H1 (cell line): ENCODE data around the gene MGME1. TPM values are rescaled to one million over a fixed set of nuclear protein-coding genes. Genes with fewer than 3 reads are reported as not detected.

ENCODE experiments used
- CTCF ChIA-PET: fragments of 300-600 bp; sonication (Branson Sonifier 250); formaldehyde crosslinking; loops from one replicate; lab custom pipeline; 2021; ENCODE audit not compliant: partially characterized antibody; lab: Charles Lee
- POLR2A ChIA-PET: fragments of 300-600 bp; sonication (Branson Sonifier 250); formaldehyde crosslinking; loops from one replicate; lab custom pipeline; 2021; ENCODE audit warnings: inconsistent platforms; ENCODE audit not compliant: partially characterized antibody; lab: Charles Lee
- DNase-seq, 2 experiments: peaks; one replicate each; pipeline versions ENCODE4 v3.0.0 to v3.0.0-alpha.2; 2010 to 2022; ENCODE audit warnings: low spot score in 2 of 2, low read depth in 1 of 2, mixed read lengths in 1 of 2
- FAIRE-seq: peaks from 2 replicates; lab custom pipeline; 2011; peaks lifted over from hg19 to GRCh38; lab: Jason Lieb, UNC
- H2AFZ ChIP-seq: 2 replicates; pipeline ENCODE4 v1.8.1; 2012; ENCODE audit warnings: low read length, inconsistent platforms
- H2AK5ac ChIP-seq: 2 replicates; pipeline ENCODE4 v1.6.1; 2013; ENCODE audit warnings: low read depth, low read length
- H2BK120ac ChIP-seq: replicated peaks from 2 replicates; pipeline ENCODE3; 2013; ENCODE audit warnings: low read depth, low read length, inconsistent platforms
- H2BK12ac ChIP-seq: 2 replicates; pipeline ENCODE4 v1.6.1; 2013; ENCODE audit warnings: low read depth, low read length
- H2BK15ac ChIP-seq: 2 replicates; pipeline ENCODE4 v1.6.1; 2013; ENCODE audit warnings: low read length
- H2BK20ac ChIP-seq: 2 replicates; pipeline ENCODE4 v1.6.1; 2013; ENCODE audit warnings: low read length
- H2BK5ac ChIP-seq: 2 replicates; pipeline ENCODE4 v1.6.1; 2013; ENCODE audit warnings: low read depth, low read length
- H3K14ac ChIP-seq: 2 replicates; pipeline ENCODE4 v1.6.1; 2013; ENCODE audit warnings: inconsistent platforms; ENCODE audit not compliant: insufficient read length
- H3K18ac ChIP-seq: 2 replicates; pipeline ENCODE4 v1.6.1; 2013; ENCODE audit warnings: low read length; ENCODE audit errors: extremely low read depth
- H3K23ac ChIP-seq: 2 replicates; pipeline ENCODE4 v1.6.1; 2013; ENCODE audit warnings: inconsistent platforms; ENCODE audit not compliant: insufficient read length
- H3K23me2 ChIP-seq: 2 replicates; pipeline ENCODE4 v1.6.1; 2013; ENCODE audit warnings: low read depth, low read length
- H3K27ac ChIP-seq: 2 replicates; pipeline ENCODE4 v1.6.1; 2011; ENCODE audit warnings: low read depth, low read length, inconsistent platforms
- H3K27me3 ChIP-seq, 4 experiments: replicated peaks in 1 of 4; 1 replicate in 1 of 4; 2 replicates in 3 of 4; pipeline versions ENCODE4 v1.6.1 to v1.8.1; 2011 to 2013; ENCODE audit warnings: low read length in 3 of 4, mild to moderate bottlenecking in 3 of 4, inconsistent platforms in 2 of 4, mixed read lengths in 2 of 4, moderate library complexity in 1 of 4; ENCODE audit not compliant: control insufficient read depth in 3 of 4, insufficient read depth in 3 of 4; ENCODE audit errors: extremely low read depth in 1 of 4
- H3K36me3 ChIP-seq, 4 experiments: 2 replicates each; pipeline versions ENCODE4 v1.6.1 to v1.8.1; 2011 to 2013; ENCODE audit warnings: mild to moderate bottlenecking in 4 of 4, low read length in 3 of 4, moderate library complexity in 2 of 4, control low read depth in 1 of 4, inconsistent platforms in 1 of 4; ENCODE audit not compliant: insufficient read depth in 4 of 4, control insufficient read depth in 2 of 4
- H3K4ac ChIP-seq: replicated peaks from 2 replicates; pipeline ENCODE3; 2013; ENCODE audit warnings: low read length, low read depth, mixed read lengths, inconsistent platforms; ENCODE audit not compliant: insufficient read length
- H3K4me1 ChIP-seq, 4 experiments: replicated peaks in 1 of 4; 1 replicate in 1 of 4; 2 replicates in 3 of 4; pipeline versions ENCODE4 v1.6.1 to v1.8.1; 2011 to 2013; ENCODE audit warnings: low read length in 3 of 4, inconsistent platforms in 2 of 4, mixed read lengths in 1 of 4; ENCODE audit not compliant: insufficient read depth in 4 of 4, control insufficient read depth in 3 of 4
- H3K4me2 ChIP-seq, 2 experiments: 2 replicates each; pipeline versions ENCODE4 v1.6.1 to v1.8.1; 2011 to 2013; ENCODE audit warnings: low read depth in 2 of 2, low read length in 2 of 2, control low read depth in 1 of 2, inconsistent platforms in 1 of 2, mild to moderate bottlenecking in 1 of 2; ENCODE audit not compliant: insufficient read depth in 1 of 2
- H3K4me3 ChIP-seq, 4 experiments: fragments of 200-600, 300-600 bp in 1 of 4; sonication (generic), shearing (Covaris generic), sonication (Bioruptor Twin) in 1 of 4; 2 replicates each; pipeline versions ENCODE4 v1.5.1 to v1.8.1; 2011 to 2016; ENCODE audit warnings: low read length in 4 of 4, low read depth in 3 of 4, control low read depth in 2 of 4, inconsistent platforms in 2 of 4, mild to moderate bottlenecking in 2 of 4, mixed read lengths in 1 of 4, moderate library complexity in 1 of 4; ENCODE audit not compliant: insufficient read depth in 2 of 4; ENCODE audit errors: extremely low read depth in 1 of 4
- H3K56ac ChIP-seq: replicated peaks from 2 replicates; pipeline ENCODE3; 2013; ENCODE audit warnings: low read depth, mild to moderate bottlenecking, mixed read lengths, low read length, inconsistent platforms; ENCODE audit not compliant: insufficient read length
- H3K79me1 ChIP-seq: 2 replicates; pipeline ENCODE4 v1.6.1; 2013; ENCODE audit warnings: low read depth, low read length, control low read depth
- H3K79me2 ChIP-seq, 2 experiments: 2 replicates each; pipeline versions ENCODE4 v1.6.1 to v1.8.1; 2012 to 2013; ENCODE audit warnings: low read length in 2 of 2, mild to moderate bottlenecking in 2 of 2, inconsistent platforms in 1 of 2; ENCODE audit not compliant: insufficient read depth in 2 of 2, control insufficient read depth in 1 of 2
- H3K9ac ChIP-seq, 4 experiments: replicated peaks in 1 of 4; 1 replicate in 1 of 4; 2 replicates in 3 of 4; pipeline versions ENCODE4 v1.6.1 to v1.8.1; 2011 to 2013; ENCODE audit warnings: low read depth in 3 of 4, low read length in 3 of 4, control low read depth in 2 of 4, mild to moderate bottlenecking in 2 of 4, moderate library complexity in 2 of 4, inconsistent platforms in 1 of 4; ENCODE audit errors: extremely low read depth in 1 of 4
- H3K9me3 ChIP-seq, 2 experiments: 2 replicates each; pipeline versions ENCODE4 v1.6.1 to v1.8.1; 2012 to 2013; ENCODE audit warnings: mild to moderate bottlenecking in 2 of 2, moderate library complexity in 2 of 2, control low read depth in 1 of 2, inconsistent platforms in 1 of 2, low read depth in 1 of 2, low read length in 1 of 2, mixed read lengths in 1 of 2; ENCODE audit not compliant: insufficient read depth in 2 of 2
- H4K20me1 ChIP-seq, 2 experiments: replicated peaks in 1 of 2; 2 replicates each; pipeline versions ENCODE3 to v1.8.1; 2011 to 2013; ENCODE audit warnings: inconsistent platforms in 2 of 2, low read length in 2 of 2, mild to moderate bottlenecking in 1 of 2; ENCODE audit not compliant: insufficient read depth in 2 of 2, control insufficient read depth in 1 of 2
- H4K5ac ChIP-seq: 2 replicates; pipeline ENCODE4 v1.6.1; 2013; ENCODE audit warnings: low read length, low read depth, mixed read lengths, inconsistent platforms; ENCODE audit not compliant: insufficient read length
- H4K8ac ChIP-seq: 2 replicates; pipeline ENCODE4 v1.8.0; 2013; ENCODE audit warnings: mild to moderate bottlenecking, moderate library complexity, low read length, inconsistent platforms; ENCODE audit not compliant: insufficient read depth; ENCODE audit errors: extremely low read depth
- H4K91ac ChIP-seq: replicated peaks from 2 replicates; pipeline ENCODE3; 2013; ENCODE audit warnings: low read length, mixed read lengths, inconsistent platforms; ENCODE audit not compliant: insufficient read length
- BCL11A ChIP-seq, 2 experiments: IDR thresholded peaks; one replicate each; pipeline ENCODE4 v1.6.1; 2011; ENCODE audit warnings: low read depth in 2 of 2, low read length in 2 of 2, mild to moderate bottlenecking in 2 of 2
- CBX8 ChIP-seq: fragments of 300-800, 300-1000 bp; sonication (generic); IDR thresholded peaks from 2 replicates; pipeline ENCODE4 v1.7.1; 2016; ENCODE audit warnings: low read depth, low read length, borderline replicate concordance
- CHD2 ChIP-seq: IDR thresholded peaks from 2 replicates; pipeline ENCODE4 v1.6.1; 2012; ENCODE audit warnings: low read length, improper control_type of control experiment
- GTF2F1 ChIP-seq: IDR thresholded peaks from 2 replicates; pipeline ENCODE4 v1.6.1; 2012; ENCODE audit warnings: low read depth, low read length, improper control_type of control experiment, borderline replicate concordance
- KDM5A ChIP-seq: fragments of 200-600 bp; IDR thresholded peaks from 2 replicates; pipeline ENCODE4 v1.7.1; 2012; ENCODE audit warnings: mild to moderate bottlenecking, low read length, inconsistent platforms, mixed read lengths
- POLR2A ChIP-seq, 2 experiments: IDR thresholded peaks; 1 replicate in 1 of 2; 2 replicates in 1 of 2; pipeline ENCODE4 v1.6.1; 2011; ENCODE audit warnings: low read depth in 2 of 2, low read length in 2 of 2, mild to moderate bottlenecking in 2 of 2; ENCODE audit errors: control extremely low read depth in 1 of 2
- POLR2AphosphoS5 ChIP-seq: IDR thresholded peaks from 2 replicates; pipeline ENCODE4 v1.6.1; 2011; ENCODE audit warnings: low read depth, low read length
- POU5F1 ChIP-seq: IDR thresholded peaks from 2 replicates; pipeline ENCODE4 v1.6.1; 2011; ENCODE audit warnings: low read depth, mild to moderate bottlenecking, low read length, moderate library complexity
- RXRA ChIP-seq: IDR thresholded peaks from 2 replicates; pipeline ENCODE4 v1.6.1; 2011; ENCODE audit warnings: low read depth, mild to moderate bottlenecking, low read length, moderate library complexity; ENCODE audit not compliant: insufficient read depth
- TAF7 ChIP-seq: optimal IDR thresholded peaks from 2 replicates; pipeline ENCODE3; 2011; ENCODE audit warnings: low read depth, mild to moderate bottlenecking, inconsistent platforms, low read length, moderate library complexity, borderline replicate concordance
- TEAD4 ChIP-seq: IDR thresholded peaks from 2 replicates; pipeline ENCODE4 v1.6.1; 2012; ENCODE audit warnings: low read depth, low read length, inconsistent platforms, mixed read lengths
- WGBS, 2 experiments: shearing (Covaris generic) in 1 of 2; methylation state at CpG; one replicate each; pipeline versions ENCODE4 v1.1.6 to v1.1.7; 2013 to 2015; ENCODE audit warnings: low lambda C conversion rate in 2 of 2, mixed read lengths in 2 of 2, inconsistent platforms in 1 of 2, low coverage in 1 of 2, missing lambda C conversion rate in 1 of 2; ENCODE audit not compliant: insufficient replicate concordance in 2 of 2, insufficient coverage in 1 of 2, insufficient read length in 1 of 2; ENCODE audit errors: extremely low coverage in 1 of 2, missing lambda C conversion rate in 1 of 2; 5-methylcytosine and 5-hydroxymethylcytosine counted together
- polyA plus RNA-seq, 7 experiments: library from polyadenylated mRNA; depleted of rRNA in 3 of 7; stranded (reverse) in 5 of 7; unstranded in 2 of 7; fragments of >200 nt in 5 of 7; fragments of 200-250 nt in 2 of 7; gene quantifications; 1 replicate in 5 of 7; 2 replicates in 1 of 7; 4 replicates in 1 of 7; pipeline versions ENCODE4 v1.2.1 to v1.2.3, GENCODE V29; 2011 to 2013; ENCODE audit warnings: missing spikeins in 2 of 7, mixed read lengths in 2 of 7
- total RNA-seq: library from RNA; stranded (reverse); fragmentation: NEBNext Ultra II Directional; extraction: Animal tissue kit (Norgen Biotek cat#: 25700); gene quantifications from 2 replicates; pipeline ENCODE4 v1.2.1, GENCODE V29; 2021
- TF ChIP-seq, protein P1 (sequence below), 3 experiments: IDR thresholded peaks; 1 replicate in 2 of 3; 2 replicates in 1 of 3; pipeline versions ENCODE4 v1.5.1 to v1.6.1; 2011; ENCODE audit warnings: low read length in 3 of 3, mild to moderate bottlenecking in 3 of 3, inconsistent platforms in 2 of 3, low read depth in 1 of 3, moderate library complexity in 1 of 3; ENCODE audit not compliant: insufficient read depth in 1 of 3; ENCODE audit errors: control extremely low read depth in 1 of 3

MGME1 gene
- total and polyA plus RNA-seq, 2 of the 8 experiments (the other 6 are each of a cell fraction or from before 2014, with no cell fraction given): 27.7 to 59.0 TPM

- H4K8ac ChIP-seq: no peak overlapping the region
- POLR2A ChIA-PET: interaction anchor here (0.9 to 1.3 kb wide), 5 partner anchors 10 to 364 kb away, joined by 3 to 5 read pairs (median 3); no protein-coding TSS in a partner anchor
Measured at GRCh38 chr20:17936286-17936760, 32.5 kb upstream of the MGME1 start.

More at GRCh38 chr20:17936286-17936760, 32.5 kb upstream of the MGME1 start:
- H2AFZ ChIP-seq: no peak overlapping the region
- H3K79me2 ChIP-seq: no peaks in the 10 kb centered on the region
- no peak for DNase-seq
- TF ChIP-seq POU5F1 (no peak), GTF2F1 (no peak), CBX8 (no peak), POLR2AphosphoS5 (no peak), RXRA (no peak), CHD2 (no peak), KDM5A (no peak), TAF7 (no peak), BCL11A (IDR thresholded peaks at IDR 0.05; ENCODE audit: low read depth in 2 of 2, low read length in 2 of 2) (no peak), POLR2A (IDR thresholded peaks at IDR 0.05; ENCODE audit: control extremely low read depth in 1 of 2, low read depth in 2 of 2, low read length in 2 of 2) (no peak), TEAD4 (no peak)
- TF ChIP-seq, protein P1, sequence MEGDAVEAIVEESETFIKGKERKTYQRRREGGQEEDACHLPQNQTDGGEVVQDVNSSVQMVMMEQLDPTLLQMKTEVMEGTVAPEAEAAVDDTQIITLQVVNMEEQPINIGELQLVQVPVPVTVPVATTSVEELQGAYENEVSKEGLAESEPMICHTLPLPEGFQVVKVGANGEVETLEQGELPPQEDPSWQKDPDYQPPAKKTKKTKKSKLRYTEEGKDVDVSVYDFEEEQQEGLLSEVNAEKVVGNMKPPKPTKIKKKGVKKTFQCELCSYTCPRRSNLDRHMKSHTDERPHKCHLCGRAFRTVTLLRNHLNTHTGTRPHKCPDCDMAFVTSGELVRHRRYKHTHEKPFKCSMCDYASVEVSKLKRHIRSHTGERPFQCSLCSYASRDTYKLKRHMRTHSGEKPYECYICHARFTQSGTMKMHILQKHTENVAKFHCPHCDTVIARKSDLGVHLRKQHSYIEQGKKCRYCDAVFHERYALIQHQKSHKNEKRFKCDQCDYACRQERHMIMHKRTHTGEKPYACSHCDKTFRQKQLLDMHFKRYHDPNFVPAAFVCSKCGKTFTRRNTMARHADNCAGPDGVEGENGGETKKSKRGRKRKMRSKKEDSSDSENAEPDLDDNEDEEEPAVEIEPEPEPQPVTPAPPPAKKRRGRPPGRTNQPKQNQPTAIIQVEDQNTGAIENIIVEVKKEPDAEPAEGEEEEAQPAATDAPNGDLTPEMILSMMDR (IDR thresholded peaks at IDR 0.05; ENCODE audit: control extremely low read depth in 1 of 3, insufficient read depth in 1 of 3, low read depth in 1 of 3, low read length in 3 of 3): no peak
- no peak overlapping the region for H2BK20ac ChIP-seq
- H3K27ac ChIP-seq: no peak overlapping the region
- no peak overlapping the region for H4K91ac ChIP-seq
- no peak overlapping the region; a peak in 1 of 4 replicates for H3K4me2 ChIP-seq
- H3K4me3 ChIP-seq: no peak overlapping the region
- no peak overlapping the region for H3K9ac ChIP-seq
- H3K23ac ChIP-seq: no peak overlapping the region
- H3K14ac ChIP-seq: no peak overlapping the region
- no peak overlapping the region for H2BK15ac ChIP-seq
- peaks cover 0 to 4% of the 10 kb centered on the region in 2 experiments for H4K20me1 ChIP-seq
- no peaks in the 10 kb centered on the region for H3K27me3 ChIP-seq
- H3K36me3 ChIP-seq: peaks cover 0 to 6% (median 1%) of the 10 kb centered on the region in 4 experiments; a peak in 2 of 8 replicates
- no peak overlapping the region for H2BK120ac ChIP-seq
- no peak overlapping the region for H4K5ac ChIP-seq
- no peaks in the 10 kb centered on the region for H3K23me2 ChIP-seq
- H3K4ac ChIP-seq: no peak overlapping the region
- peaks cover 10 to 29% (median 17%) of the 10 kb centered on the region in 4 experiments for H3K4me1 ChIP-seq
- H2BK5ac ChIP-seq: peak overlapping the region; percentile 12; the same call in 1 of the 2 replicates
- WGBS, 2 experiments: 73% methylated on average over 8 of the region's 8 CpGs; no CpG with 5 or more reads in 1 of the 2 experiments
- no peak overlapping the region for H3K56ac ChIP-seq
- no peaks in the 10 kb centered on the region for H3K79me1 ChIP-seq
- peak overlapping the region; percentile 49; the same call in 1 of the 2 replicates for H3K18ac ChIP-seq
- no peaks in the 10 kb centered on the region for H3K9me3 ChIP-seq
- CTCF ChIA-PET: interaction anchor here (0.6 to 4.9 kb wide), 7 partner anchors 12 to 312 kb away, joined by 3 to 26 read pairs (median 8); no protein-coding TSS in a partner anchor
- H2BK12ac ChIP-seq: no peak overlapping the region
- H2AK5ac ChIP-seq: peak overlapping the region; percentile 46; the same call in 1 of the 2 replicates
- no peak for FAIRE-seq
